ENCODE measurements around the gene TYRO3.
A peak's percentile ranks its signal among the peaks of the same experiment; 100 is the strongest.

Gene TYRO3

GRCh38 chr15:41610048-41610447, 51.0 kb downstream of the TYRO3 start:
- no peak for DNase-seq

GRCh38 chr15:41620536-41621199, 61.7 kb downstream of the TYRO3 start:
- DNase-seq: no peak

GRCh38 chr15:41621200-41622193, 62.5 kb downstream of the TYRO3 start:
- DNase-seq: peak; percentile 76

- no peak for DNase-seq
Measured at GRCh38 chr15:41622901-41623300, 63.9 kb downstream of the TYRO3 start.

- DNase-seq: no peak
Measured at GRCh38 chr15:41627203-41627602, 68.2 kb downstream of the TYRO3 start.

- no peak for DNase-seq
Measured at GRCh38 chr15:41629463-41629862, 70.5 kb downstream of the TYRO3 start.

- no peak for DNase-seq
Measured at GRCh38 chr15:41629883-41630282, 70.9 kb downstream of the TYRO3 start.

- no peak for DNase-seq
Measured at GRCh38 chr15:41630616-41631217, 71.7 kb downstream of the TYRO3 start.

GRCh38 chr15:41631880-41632470, 73.0 kb downstream of the TYRO3 start:
- DNase-seq: no peak
